Stimulated activated CD4-positive, alpha-beta T cell treated with anti-CD3 and anti-CD28 coated beads, Interleukin-4, amount 100 ng/mL, for 4 hours (primary cell): ENCODE data around the gene AUH.

ENCODE experiments used
- DNase-seq, 2 experiments: peaks; one replicate each; pipeline ENCODE4 v3.0.0-alpha.2; 2020

The AUH gene

GRCh38 chr9:91241909-91242308, 119.8 kb downstream of the AUH start:
- DNase-seq = no peak

- DNase-seq = no peak
Observed at GRCh38 chr9:91240596-91241165, 121.0 kb downstream of the AUH start.

DNA sequence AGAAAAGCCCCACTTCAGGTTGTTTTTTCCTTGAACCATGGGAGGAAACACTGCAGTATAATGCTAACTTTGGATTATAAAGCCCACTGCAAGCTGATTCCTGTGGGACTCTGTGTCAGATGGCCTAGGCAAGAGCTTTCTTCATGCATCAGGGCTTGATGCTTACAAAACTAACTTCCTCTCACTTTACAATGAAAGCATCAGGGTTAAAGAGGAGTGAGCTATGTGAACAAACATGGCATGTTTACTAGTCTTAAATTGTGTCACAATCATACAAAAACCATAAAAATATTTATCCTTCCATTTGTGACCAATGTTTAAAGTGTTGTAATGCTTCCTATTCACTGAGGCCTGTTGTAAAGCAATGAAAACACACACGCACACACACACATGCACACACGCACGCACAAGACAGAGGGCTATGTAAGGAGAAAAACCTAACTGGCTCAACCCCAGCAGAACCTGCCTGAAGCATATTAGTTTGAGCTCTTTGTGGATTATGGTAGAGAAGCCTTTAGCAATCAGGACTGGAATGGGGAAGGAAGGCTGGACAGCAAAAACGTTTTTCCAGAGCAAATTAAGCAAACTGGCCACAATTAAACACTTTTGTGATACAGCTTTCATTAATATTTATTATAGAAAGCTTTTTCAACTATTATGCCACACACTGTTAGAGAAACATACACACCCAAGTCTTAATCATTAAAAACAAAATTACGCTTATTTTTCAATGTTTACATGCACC, 122.2 kb downstream of the AUH start:
- no peak for DNase-seq

DNA sequence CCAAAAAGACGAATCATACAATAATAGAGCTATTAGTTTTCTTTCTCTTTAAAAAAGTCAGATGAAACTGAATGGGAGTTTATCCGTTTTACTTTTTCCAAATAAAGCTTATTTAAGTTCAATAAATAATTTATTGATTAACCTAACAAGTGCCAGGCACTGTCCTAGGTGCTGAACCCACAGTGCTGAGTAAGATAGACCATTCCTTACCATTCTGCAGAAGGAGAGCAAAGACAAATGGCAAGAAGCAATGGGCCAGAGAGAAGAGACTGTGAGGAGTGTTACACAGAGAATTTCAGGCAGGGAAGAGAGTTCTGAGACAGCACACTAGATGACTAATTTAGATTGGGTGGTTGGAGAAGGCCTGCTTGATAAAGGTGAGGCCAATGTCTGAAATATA, 127.2 kb downstream of the AUH start:
- DNase-seq = no peak

DNA sequence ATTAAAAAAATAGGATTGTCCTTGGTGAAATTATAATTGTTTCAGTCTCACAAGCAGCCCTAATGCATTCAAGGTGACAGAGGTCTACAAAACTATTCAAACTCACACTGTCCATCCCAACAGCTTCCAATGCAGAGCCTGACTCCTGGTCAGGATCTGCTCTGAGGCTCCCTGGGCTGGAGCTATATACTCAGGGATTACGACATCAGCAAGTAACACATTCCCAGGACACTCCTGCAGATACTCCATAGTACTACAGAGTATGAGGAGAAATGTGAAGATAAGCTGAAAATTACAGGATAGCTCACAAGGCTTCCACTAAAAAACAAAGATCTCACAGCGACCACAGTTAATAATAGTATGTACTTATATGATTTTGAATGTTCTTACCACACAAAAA, 130.1 kb downstream of the AUH start:
- no peak for DNase-seq

DNA sequence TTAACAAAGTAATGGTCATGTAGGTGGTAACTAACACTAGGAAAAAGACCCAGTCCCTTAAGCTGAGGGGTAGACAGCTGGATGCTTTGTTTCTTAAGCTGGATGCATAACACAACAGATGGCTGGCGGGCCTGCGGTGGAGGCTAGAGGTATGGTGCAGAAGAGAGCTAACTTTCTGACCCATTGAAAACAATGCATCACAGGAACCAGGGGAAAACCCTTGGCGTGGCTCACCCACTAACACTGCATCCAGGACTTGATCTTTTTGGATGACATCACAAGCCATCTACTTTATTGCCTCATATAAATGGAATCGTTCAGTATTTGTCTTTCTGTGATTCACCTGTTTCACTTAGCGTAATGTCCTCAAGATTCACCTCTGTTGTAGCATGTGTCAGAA, 138.7 kb downstream of the AUH start:
- no peak for DNase-seq

DNA sequence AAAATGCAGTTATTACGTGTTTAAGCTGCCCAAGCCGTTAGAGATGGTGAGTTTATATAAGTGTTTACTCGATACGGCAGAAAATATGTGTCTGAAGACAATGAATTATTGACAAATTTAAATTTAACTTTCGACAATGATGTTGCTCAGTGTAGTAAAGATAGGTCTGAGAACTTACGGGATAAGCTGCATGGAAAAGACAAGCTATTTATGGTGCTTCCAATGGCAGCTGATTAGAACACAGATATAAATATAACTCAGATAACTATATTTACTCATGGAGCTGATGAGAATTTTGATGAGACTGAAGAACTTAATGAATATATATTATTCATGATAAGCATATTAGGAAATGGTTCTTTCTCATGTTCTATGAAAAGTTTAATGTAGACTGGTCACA, 139.3 kb downstream of the AUH start:
- no peak for DNase-seq

DNA sequence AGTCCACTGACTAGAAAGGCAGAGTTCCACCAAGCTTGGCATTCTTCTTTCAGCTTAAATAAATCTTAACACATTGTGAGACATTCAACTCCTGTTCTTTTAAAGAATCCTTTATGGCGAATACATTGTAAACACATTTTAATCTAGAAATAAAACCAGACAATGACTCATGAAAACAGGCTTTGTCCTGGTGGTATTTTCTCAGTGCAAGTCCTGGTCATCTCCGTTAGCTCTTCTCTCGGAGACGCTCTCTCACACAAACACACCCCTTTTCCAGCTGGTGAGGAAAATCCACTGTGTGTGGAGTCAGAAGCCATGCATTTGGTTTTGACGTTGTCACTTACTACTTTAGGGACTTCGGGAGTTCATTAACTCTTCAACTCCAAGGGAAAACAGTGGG, 140.4 kb downstream of the AUH start:
- no peak for DNase-seq

GRCh38 chr9:91220491-91221135, 141.1 kb downstream of the AUH start:
- DNase-seq = no peak

DNA sequence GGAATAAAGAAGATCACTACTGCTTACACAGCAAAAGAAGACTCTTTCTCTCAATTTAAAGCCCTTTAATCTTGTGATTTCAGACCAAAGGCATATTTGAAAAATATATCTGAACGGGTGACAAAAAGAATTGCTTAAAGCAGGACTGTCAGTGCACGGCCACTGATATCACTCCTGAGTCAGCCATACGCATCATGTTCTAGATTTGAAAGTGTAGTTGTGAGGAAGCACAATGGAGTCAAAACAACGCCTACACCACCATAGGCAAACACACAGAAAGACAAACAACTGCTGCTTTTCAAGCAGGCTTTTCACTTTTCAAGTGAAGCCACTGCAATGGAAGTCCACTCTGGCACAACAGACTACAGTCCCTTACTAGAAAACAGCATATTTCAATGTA, 141.7 kb downstream of the AUH start:
- no peak for DNase-seq

- DNase-seq = no peak
Observed at GRCh38 chr9:91219557-91219956, 142.2 kb downstream of the AUH start.

DNA sequence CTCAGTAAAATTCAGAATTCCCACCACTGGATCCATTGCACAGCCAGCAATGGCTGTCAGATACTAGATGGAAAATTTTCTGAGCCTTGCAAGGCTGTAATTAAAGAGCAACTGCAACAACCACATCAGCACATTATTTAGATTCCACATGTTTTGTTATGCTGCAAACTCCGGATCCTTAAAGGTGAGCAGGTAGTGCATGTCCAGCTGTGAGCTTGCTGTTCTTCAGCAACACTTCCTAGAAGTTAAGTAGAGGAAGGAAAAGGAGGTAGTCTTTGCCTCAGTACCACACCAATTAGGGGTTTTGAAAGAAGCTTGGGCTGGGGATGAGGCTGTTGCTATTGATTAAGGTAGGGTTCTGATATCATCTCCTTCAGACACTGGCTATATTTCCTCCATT, 144.3 kb downstream of the AUH start:
- no peak for DNase-seq

- no peak for DNase-seq
Observed at GRCh38 chr9:91214867-91215266, 146.9 kb downstream of the AUH start.

- DNase-seq = no peak
Observed at GRCh38 chr9:91214086-91214485, 147.6 kb downstream of the AUH start.

DNA sequence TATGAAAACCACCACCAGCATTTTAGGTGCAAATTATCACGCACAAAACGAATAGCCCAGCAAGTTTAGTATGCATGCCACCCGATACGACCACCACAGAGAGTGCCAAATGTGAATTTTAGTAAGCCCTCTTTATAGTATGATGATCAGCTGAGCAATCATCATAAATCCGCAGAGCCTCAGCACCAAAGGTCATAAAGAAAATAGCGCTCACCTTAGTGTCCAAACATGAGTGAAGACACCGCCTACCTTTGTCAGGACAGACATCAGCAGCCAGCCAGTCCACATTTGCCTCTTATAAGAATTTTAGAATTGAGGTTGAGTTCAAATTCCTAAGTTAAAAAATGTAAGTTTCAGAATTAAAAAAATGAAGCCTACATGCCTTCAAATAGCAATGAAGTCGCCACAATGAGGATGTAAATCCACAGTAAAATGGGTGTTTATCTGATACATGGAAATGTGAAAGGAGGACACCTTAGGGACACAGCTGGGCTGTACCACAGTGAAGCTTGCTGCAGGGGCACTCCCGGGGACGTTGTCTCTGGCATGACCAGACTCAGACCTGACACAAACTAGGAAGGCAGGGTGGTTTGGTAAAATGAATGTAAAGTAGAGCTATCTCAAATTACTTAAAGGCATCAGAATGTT, 149.0 kb downstream of the AUH start:
- DNase-seq = no peak

DNA sequence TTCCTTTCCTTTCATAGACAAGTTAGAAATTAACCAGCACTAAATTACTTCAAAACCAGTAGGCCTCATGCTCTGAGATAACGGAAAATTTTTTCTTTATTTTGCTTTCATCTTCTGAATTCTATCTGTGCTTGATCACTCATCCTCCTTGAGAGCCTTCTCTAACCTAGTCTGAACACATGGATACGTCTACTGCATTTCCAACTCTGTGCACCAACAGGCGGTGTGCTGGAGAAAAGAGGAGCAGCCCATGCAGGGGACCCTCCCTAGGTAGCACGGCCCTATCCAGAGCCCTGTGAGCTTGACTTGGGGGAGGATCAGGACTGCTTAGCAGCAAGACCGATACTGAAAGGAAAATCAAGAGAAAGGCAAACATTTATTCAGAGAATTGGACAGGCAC, 149.8 kb downstream of the AUH start:
- no peak for DNase-seq

GRCh38 chr9:91211414-91211813, 150.3 kb downstream of the AUH start:
- DNase-seq = no peak

- DNase-seq = no peak
Observed at GRCh38 chr9:91210318-91210717, 151.4 kb downstream of the AUH start.

DNA sequence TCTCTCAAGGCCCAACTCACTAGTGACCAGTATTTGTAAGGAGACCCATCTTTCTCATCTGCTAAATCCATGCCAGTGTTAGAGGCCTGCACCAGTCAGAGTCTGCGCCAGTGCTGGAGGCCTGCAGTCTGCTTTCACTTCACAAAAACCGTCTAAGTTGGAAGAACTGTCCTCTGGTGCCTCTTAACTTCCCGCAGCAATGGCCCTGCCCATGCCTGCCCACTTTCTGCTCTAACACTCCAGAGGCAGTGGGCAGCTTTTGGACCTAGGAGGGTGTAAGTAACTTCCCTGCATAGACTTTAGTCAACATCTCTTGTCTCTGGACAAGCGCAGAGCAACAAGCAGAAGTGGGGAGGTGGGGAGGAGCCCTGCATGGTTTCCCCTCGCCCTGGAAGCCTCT, 152.9 kb downstream of the AUH start:
- DNase-seq = no peak

- DNase-seq = no peak
Observed at GRCh38 chr9:91208419-91208745, 153.3 kb downstream of the AUH start.

- DNase-seq = no peak
Observed at GRCh38 chr9:91207729-91208418, 153.8 kb downstream of the AUH start.

- no peak for DNase-seq
Observed at GRCh38 chr9:91207397-91207728, 154.4 kb downstream of the AUH start.

DNA sequence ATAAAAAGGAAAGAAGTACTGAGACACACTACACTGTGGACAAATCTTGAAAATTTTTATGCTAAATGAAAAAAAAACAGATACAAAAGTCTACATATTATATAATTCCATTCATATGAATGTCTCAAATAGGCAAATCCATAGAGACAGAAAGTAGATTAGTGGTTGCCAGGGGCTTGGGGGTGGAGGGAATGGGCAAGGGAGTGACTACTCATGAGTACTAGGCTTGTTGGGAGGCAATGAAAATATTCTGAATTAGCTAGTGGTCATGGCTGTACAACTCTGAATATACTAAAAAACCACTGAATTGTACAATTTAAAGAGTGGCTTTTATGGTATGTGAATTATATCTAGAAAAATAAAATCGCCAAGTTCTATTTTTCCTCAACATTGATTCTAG, 154.9 kb downstream of the AUH start:
- DNase-seq = no peak
